HG02588 (cell line): ENCODE measurements around the gene NBEA.
"Not testable (repeated sequence)": the region's sequence is repeated elsewhere in the genome, so short reads cannot be mapped to it uniquely, and the experiment has no call there.

Experiments used
- ATAC-seq: cut with Tn5 transposase; IDR thresholded peaks from one replicate; pipeline ENCODE4 v1.9.1; 2021; ENCODE audit warnings: mild to moderate bottlenecking, moderate library complexity; ENCODE audit not compliant: unreplicated experiment

Gene NBEA, protein sequence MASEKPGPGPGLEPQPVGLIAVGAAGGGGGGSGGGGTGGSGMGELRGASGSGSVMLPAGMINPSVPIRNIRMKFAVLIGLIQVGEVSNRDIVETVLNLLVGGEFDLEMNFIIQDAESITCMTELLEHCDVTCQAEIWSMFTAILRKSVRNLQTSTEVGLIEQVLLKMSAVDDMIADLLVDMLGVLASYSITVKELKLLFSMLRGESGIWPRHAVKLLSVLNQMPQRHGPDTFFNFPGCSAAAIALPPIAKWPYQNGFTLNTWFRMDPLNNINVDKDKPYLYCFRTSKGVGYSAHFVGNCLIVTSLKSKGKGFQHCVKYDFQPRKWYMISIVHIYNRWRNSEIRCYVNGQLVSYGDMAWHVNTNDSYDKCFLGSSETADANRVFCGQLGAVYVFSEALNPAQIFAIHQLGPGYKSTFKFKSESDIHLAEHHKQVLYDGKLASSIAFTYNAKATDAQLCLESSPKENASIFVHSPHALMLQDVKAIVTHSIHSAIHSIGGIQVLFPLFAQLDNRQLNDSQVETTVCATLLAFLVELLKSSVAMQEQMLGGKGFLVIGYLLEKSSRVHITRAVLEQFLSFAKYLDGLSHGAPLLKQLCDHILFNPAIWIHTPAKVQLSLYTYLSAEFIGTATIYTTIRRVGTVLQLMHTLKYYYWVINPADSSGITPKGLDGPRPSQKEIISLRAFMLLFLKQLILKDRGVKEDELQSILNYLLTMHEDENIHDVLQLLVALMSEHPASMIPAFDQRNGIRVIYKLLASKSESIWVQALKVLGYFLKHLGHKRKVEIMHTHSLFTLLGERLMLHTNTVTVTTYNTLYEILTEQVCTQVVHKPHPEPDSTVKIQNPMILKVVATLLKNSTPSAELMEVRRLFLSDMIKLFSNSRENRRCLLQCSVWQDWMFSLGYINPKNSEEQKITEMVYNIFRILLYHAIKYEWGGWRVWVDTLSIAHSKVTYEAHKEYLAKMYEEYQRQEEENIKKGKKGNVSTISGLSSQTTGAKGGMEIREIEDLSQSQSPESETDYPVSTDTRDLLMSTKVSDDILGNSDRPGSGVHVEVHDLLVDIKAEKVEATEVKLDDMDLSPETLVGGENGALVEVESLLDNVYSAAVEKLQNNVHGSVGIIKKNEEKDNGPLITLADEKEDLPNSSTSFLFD (N-terminal part only)

DNA sequence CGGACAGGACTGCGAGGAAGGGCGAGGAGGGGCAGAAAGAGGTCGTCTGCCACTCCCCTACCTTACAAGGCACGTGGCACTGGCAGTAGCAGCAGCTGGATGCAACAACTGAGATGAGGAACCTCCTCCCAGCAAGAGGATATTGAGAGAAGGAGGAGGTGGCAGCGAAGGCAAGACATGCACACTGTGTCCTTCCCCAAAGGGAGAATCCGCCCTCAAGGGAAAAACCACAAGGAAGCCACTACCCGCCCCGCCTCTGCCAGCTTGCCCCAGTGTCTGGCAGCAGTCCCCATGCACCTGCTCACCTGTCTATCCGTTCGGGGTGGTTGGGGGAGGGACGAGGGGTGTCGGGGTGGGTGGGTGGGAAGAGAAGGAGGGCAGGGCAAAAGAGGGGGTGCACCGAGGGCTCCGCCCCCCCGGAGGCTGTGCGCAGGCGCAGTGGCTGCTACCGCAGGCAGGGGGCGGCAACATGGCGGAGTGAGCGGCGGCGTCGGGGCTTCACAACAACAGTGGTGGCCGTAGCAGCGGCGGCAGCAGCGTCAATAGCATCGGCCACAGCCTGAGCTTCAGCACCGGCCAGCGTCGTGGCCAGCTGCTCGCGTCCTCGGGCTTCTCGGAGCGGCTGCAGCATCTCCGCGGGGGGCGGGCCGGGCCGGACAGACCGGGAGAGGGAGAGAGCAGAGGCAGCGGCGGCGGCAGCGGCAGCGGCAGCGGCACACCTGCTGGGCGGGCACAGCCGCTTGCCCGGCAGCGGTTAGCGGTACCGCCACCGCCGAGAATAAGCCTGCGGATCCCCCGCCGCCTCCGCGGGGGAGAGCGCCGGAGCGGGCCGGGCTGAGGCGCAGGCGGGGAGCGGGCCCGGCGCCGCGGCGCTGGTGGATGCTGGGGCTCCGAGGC, at the start of gene NBEA:
Gene NBEA, plus strand, starts transcription at position 436 of the 897 bp plus-strand sequence. CDS start 551 bp downstream, outside the sequence.
- peak; percentile 77 for ATAC-seq

DNA sequence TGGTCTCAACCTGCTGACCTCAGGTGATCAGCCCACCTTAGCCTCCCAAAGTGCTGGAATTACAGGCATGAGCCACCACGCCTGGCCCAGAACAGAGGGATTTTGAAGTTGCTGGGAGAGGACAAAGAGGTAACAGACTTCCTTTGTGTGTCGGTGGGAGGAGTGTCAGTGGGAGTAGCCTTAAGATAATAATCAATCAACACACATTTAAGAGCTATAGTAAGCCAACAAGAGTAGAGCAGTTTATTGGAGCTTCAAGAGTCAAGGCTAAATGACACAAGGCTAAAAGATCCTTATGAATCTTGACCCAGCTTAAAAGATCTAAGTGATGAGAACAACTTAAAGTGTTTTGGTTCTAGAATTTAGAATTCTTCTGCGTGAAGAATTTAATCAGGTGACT, 47.3 kb upstream of the NBEA start:
- ATAC-seq, result no peak

DNA sequence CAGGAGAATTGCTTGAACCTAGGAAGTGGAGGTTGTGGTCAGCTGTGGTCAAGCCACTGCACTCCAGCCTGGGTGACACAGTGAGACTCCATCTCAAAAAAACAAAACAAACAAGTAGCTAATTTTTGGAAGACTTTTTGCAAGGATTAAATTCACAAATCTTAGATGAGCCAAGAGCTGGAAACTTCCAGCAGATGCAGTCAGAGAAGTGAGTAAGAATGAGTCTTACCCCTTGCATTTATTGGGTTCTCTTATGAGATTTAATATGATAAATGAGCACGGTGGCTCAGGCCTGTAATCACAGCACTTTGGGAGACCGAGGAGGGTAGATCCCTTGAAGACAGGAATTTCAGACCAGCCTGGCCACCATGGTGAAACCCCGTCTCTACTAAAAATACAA, 44.9 kb upstream of the NBEA start:
- no peak for ATAC-seq

DNA sequence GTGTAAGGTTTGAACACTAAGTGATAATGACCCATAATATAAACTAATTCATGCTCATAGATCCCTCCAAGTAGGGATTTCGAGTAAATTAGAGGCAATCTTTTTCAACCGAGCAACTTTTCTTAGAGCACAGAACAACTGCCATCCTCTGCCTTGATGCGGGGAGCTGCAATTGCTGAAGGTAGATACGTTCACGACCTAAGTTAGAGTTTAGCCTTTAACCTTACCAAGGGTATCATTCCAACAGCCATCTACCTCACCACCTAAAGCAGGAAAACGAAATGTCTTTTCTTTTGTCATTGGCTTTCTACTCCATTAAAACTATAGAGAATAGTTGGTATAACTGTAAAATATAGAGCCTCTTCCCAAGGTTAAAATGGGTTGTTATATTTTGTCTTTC, 42.2 kb upstream of the NBEA start:
- ATAC-seq, result no peak

DNA sequence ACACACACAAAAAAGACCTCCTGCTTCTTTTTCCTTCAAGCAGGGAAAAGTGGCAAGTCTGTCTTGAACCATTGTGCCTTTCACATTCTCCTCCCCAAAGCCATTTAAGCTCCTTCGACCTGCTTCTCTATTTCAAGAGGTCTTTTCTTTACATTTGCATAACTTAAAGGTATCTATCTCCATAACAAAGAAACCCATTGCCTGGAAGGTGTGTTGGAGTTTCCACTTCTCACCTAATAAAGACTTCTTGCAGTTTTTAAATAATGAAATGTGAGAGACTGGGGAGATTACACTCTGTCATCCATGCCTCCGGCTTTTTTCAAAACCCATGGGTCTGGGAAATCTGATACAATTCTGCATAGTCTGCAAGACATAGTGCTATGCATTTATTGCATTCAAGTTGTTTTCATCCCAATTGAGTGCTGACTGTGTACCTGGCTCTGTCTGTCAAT, 41.8 kb upstream of the NBEA start:
- no peak for ATAC-seq

DNA sequence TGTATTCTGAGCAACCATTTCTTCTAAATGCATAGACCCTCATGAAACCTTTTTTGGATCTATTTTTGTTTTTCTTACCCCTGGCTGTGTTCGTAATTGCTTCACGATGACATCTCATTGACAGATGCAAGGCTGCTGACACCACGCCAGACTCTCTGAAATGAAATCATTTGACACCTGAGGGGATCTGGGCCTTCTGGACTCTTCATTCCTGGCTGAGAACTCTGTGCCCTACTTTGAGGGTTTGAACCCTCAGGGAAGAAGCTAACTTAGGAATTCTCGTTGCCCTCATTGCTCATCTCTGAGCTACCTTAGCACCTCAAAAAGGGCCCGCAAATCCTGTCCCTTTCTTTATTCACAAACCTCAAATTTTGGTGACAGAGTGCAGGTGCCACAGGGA, 40.5 kb upstream of the NBEA start:
- no peak for ATAC-seq

DNA sequence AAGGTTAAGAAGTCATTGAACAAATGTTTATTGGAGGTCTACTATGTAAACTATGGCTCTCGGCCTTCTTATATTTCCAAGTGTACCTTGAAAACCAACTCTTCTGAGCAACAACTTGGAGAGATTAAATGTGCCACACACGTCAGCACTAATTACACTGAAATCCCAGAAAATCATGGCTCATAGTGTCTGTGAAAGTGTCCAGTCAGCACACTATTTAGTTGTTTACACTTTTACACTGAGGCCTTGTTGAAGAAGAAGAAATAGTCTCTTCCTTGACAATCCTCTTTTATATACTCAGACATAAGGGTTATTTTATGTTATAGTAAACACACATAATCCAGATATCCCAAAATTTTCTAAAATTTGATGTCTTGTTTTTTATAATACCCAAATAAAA, 30.9 kb upstream of the NBEA start:
- ATAC-seq, result no peak

DNA sequence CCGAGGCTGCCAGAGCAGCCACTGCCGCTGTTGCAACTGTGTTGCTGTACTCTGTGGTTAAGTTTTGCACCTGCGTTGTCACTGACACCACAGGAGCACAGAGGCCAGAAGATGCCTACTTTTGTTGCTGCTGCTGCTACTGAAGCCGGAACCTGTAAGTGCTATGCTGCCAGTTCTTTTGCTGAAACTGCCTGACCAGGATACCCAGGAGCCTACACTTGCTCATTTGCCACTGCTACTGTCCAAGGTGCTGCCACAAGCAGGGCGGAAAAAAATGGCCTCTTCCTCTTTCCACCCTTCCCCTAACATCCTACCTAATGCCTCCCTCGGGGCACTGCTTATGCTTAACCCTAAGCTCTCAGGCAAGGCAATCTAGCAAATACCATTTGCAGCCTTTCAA, 29.0 kb upstream of the NBEA start:
- ATAC-seq, result no peak

DNA sequence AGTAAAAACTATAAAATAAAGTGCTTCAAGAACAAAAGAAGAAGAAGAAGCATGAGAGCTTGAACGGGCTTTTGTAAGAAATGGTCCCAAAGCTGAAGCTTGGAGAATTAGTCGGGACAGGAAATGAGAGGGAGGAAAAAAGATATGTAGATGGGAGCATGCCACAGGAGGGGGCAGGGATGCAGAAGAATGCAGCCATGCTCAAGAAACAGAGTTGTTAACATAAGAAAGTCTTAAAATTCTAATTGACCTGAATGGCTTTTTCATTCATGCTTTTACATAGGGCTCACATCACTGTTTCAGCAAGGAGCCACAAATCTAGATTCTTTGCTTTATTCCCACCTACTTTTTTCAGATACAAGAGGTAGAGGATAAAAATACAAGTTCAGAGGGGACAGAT, 27.7 kb upstream of the NBEA start:
- no peak for ATAC-seq

DNA sequence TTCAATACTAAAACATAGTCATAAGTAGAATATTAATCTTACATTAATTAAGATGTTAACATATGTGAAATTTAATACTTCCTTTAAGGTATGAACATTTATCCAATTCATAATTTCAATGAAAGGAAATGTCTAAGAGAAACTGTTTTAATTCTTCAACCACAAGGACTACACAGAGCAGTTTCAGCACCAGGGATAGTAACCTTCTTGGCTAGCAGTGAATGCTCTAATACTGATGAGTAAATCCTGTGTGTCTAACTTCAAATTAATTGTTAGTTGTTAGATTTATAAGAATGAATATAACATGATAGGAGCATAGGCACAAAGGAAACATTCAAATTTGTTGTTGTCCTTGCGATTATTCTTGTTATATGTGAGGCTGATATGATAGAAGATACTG, 15.6 kb upstream of the NBEA start:
- ATAC-seq, result no peak

DNA sequence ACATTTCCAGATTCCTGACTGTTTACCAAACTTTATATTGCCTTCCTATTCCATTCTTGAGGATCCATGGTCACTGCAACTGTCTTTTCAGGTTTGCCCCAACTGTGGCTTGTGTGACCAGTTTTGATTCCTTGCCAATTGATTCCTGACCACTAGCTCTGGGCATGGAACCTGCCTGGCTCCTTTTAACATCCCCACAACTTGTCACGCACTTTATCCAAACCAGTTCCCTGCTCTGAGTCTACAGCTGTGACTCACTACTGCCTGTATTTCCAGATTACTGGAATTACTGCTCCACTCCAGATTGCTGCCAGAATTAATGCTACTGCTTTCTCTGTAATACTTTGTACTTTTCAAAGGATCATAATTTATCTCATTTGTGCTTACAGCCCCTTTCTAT, 13.4 kb upstream of the NBEA start:
- ATAC-seq, result not testable (repeated sequence)

DNA sequence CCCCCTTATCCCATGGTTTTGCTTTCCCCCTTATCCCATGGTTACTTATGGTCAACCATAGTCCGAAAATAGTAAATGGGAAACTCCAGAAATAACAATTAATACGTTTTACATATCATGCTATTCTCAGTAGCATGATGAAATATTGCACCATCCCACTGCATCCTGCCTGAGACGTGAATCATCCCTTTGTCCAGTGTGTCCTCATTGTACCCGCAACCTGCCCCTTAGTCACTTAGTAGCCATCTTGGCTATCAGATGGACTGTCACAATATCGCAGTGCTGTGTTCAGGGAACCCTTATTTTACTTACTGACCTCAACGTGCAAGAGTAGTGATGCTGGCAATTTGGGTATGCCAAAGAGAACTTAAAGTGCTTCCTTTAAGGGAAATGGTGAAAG, 10.5 kb upstream of the NBEA start:
- ATAC-seq, result no peak

DNA sequence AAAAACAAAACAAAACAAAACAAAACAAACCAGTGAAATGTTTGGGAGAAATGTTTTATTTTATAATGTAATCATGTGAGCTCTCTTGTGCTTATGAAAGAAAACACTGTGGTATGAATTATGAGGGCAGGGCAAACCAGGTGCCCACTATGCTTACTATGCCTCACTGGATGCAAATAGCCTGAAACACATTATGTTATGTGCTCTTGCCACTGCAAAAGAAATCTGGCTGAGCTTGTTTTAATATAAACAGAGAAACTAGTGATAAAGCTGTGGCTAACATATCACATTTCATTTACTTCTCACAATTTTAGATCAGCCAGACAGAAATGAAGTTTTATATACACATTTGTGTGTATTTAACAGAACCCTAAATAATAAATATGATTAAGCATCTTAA, 8.7 kb upstream of the NBEA start:
- no peak for ATAC-seq

DNA sequence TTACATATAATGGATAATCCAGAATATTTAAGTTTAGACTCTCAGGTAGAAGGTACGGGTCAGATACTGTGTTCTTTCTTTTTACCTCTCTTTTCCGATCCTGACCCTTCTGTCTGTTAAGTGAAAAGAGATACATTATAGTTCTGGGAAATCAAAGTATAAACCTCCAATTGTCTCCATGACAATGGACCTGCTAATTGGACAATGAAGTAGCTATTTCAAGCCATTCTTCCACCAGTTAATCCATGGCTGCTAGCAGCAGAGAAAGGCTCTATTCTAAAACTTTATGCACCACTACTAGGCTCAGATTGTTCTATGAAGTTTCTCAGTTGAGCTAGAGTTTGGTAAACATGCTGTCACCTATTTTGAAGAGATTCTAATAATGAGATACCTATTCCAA, 8.3 kb upstream of the NBEA start:
- no peak for ATAC-seq

DNA sequence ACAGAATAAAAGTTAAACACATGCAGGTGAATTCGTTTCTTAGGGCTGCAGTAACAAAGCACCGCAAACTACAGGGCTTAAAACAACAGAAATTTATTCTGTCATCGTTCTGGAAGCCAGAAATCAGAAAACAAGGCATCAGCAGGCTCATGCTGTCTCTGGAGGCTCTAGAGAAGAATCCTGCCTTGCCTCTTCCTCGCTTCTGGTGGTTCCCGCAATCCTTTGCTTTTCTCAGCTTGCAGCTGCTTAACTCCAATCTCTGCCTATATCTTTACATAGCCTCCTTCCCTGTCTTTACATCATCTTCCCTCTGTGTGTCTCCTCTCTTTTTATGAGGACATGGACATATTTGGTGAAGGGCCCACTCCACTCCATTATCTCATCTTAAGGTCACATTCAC, 6.2 kb upstream of the NBEA start:
- ATAC-seq, result no peak

DNA sequence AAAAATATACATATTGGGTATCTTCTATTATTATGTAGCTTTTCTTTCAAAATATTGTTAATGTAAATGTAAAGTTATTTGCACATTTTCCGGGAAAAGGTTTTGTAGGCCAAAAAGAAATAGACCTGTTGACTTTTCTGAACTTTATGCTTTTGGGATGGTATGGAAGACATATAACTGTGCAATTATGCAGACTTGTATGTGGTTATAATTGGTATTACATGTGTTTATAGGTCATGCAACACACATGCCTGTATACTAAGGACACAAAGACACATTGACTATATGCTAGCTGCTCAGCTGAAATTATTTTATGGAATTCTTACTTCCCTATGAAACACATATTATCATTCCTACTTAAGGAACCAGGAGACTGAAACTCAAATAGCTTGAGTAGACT, 2.3 kb upstream of the NBEA start:
- ATAC-seq, result no peak

DNA sequence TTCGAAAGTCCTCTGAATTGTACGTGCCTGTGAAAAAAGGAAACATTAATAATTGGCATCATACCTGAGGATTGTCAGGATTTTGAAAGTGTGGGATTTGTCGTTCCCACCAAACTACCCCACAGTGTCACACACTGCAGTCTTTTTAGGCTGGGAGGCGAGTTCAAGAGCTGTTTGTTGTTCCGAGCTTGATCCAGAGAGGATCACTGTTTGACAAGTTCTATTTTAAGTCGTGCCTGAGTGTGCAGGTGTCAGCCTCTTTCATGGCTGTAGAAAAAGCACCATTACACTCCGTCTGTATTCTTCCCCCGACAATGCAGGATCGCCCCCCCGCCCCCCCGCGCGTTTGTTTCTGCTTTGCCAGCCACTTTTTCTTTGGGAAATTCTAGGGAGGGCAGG, 635 bp upstream of the NBEA start:
- ATAC-seq, result no peak

DNA sequence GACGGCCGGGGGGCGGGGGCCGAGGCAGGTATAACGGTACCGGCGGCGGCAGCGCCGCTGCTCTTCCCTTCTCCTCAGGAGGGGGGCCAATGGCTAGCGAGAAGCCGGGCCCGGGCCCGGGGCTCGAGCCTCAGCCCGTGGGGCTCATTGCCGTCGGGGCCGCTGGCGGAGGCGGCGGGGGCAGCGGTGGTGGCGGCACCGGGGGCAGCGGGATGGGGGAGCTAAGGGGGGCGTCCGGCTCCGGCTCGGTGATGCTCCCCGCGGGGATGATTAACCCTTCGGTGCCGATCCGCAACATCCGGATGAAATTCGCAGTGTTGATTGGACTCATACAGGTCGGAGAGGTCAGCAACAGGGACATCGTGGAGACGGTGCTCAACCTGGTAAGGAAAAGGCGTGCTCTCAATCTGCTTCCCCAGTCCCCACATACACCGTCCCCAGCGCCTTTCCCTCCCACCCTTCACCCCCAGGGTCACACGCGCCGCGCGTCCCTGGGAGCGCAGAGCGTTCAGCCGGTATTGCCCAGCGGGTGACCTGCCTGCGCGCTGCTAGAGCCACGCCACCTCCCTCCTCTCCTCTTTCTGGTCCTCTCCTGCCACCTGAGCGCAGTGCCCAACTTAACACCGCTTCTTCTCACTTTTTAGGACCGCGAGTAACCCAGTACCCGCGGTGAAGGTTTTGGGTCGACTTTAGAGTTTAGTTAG, 814 bp downstream of the NBEA start:
- peak; percentile 14 for ATAC-seq

DNA sequence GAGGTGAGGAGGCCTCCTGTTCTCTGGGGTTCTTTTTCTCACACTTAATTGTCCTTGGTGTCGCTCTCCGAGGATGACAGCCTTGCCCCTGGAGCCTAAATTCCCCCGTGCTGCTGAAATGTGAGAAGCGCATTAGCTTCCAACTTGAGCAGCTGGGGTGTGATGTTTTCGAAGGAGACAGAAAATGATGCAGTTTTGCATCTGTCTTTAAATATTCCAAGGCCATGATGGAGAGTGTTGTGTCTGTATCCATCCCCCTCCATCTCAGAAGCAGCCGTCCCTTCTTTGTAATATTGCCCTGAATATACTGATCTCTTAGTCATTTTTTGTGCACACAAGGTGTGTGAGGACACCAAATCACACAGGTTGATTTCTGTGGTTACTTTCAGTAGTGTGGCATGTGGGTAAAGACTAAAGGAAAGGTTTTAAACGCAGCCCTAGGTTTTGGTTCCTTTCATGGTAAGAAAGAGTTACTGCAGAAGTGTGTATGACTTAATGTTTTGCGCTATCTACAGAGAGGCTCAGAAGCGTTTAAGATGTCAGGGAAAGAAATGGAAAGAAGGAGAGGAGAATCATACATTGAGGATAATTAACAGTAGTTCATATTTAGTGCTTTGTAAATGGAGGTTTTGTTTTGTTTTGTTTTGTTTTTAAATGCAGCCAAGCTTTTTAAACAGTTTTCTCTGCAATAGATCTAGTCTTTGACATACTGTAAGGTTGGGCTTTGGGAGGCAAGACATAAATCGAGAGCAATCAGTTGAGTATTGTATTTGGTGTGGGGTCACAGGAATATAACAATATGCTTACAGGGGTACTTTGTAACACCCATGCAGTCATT, 1.6 kb downstream of the NBEA start:
- ATAC-seq, result no peak
